ENCODE measurements around the gene CHCHD3.
"Not testable (repeated sequence)": the region's sequence is repeated elsewhere in the genome, so short reads cannot be mapped to it uniquely, and the experiment has no call there.

The CHCHD3 gene

GRCh38 chr7:132893560-132893959 is 188.3 kb downstream of the CHCHD3 start:
- no peaks in the 10 kb centered on the region for H3K9me3 ChIP-seq (ENCODE audit: low read depth, low read length)
- TF ChIP-seq EZH2 (IDR thresholded peaks at IDR 0.05) (no peak), POLR2AphosphoS5 (IDR thresholded peaks at IDR 0.05; ENCODE audit: borderline replicate concordance, low read depth, low read length) (no peak), FOXP2 (optimal IDR thresholded peaks at IDR 0.05; ENCODE audit: control extremely low read depth, extremely low read length, insufficient read depth) (no peak)
- peaks cover 3% of the 10 kb centered on the region; the same call in 1 of the 2 replicates for H3K36me3 ChIP-seq (ENCODE audit: insufficient read depth, low read length)

GRCh38 chr7:132892744-132893143 is 189.1 kb downstream of the CHCHD3 start:
- DNase-seq (ENCODE audit: low read depth, low spot score); H3K9ac ChIP-seq (ENCODE audit: insufficient read length); H3K27ac ChIP-seq; H3K36me3 ChIP-seq (ENCODE audit: insufficient read depth, low read length); H3K4me3 ChIP-seq; H3K9me3 ChIP-seq (ENCODE audit: low read depth, low read length): not testable (repeated sequence)

More at GRCh38 chr7:132893560-132893959, 188.3 kb downstream of the CHCHD3 start:
- Histone ChIP-seq H3K27ac (no peak overlapping the region), H3K9ac (ENCODE audit: insufficient read length) (no peak overlapping the region), H3K4me3 (no peak overlapping the region)
- no peak for DNase-seq (ENCODE audit: low read depth, low spot score)

- no peak for TF ChIP-seq POLR2AphosphoS5 (IDR thresholded peaks at IDR 0.05; ENCODE audit: borderline replicate concordance, low read depth, low read length)
- no peak for TF ChIP-seq EZH2 (IDR thresholded peaks at IDR 0.05)
- no peak for TF ChIP-seq FOXP2 (optimal IDR thresholded peaks at IDR 0.05; ENCODE audit: control extremely low read depth, extremely low read length, insufficient read depth)
- H3K27ac ChIP-seq, result no peak overlapping the region
- DNase-seq (ENCODE audit: low read depth, low spot score), result no peak
- no peak overlapping the region for H3K9ac ChIP-seq (ENCODE audit: insufficient read length)
- no peaks in the 10 kb centered on the region for H3K9me3 ChIP-seq (ENCODE audit: low read depth, low read length)
- H3K4me3 ChIP-seq, result no peak overlapping the region
- peaks cover 3% of the 10 kb centered on the region; the same call in 1 of the 2 replicates for H3K36me3 ChIP-seq (ENCODE audit: insufficient read depth, low read length)
These were observed 190.3 kb downstream of the CHCHD3 start for GRCh38 chr7:132891554-132891953.

- no peak for TF ChIP-seq EZH2 (IDR thresholded peaks at IDR 0.05)
- TF ChIP-seq POLR2AphosphoS5 (IDR thresholded peaks at IDR 0.05; ENCODE audit: borderline replicate concordance, low read depth, low read length), result no peak
- no peak for TF ChIP-seq FOXP2 (optimal IDR thresholded peaks at IDR 0.05; ENCODE audit: control extremely low read depth, extremely low read length, insufficient read depth)
- Histone ChIP-seq H3K27ac (no peak overlapping the region), H3K4me3 (no peak overlapping the region), H3K9me3 (ENCODE audit: low read depth, low read length) (no peaks in the 10 kb centered on the region), H3K36me3 (ENCODE audit: insufficient read depth, low read length) (peaks cover 3% of the 10 kb centered on the region; the same call in 1 of the 2 replicates), H3K9ac (ENCODE audit: insufficient read length) (no peak overlapping the region)
- DNase-seq (ENCODE audit: low read depth, low spot score), result no peak
These were observed 199.0 kb downstream of the CHCHD3 start for GRCh38 chr7:132882714-132883428.

- DNase-seq (ENCODE audit: low read depth, low spot score), result no peak
- no peak overlapping the region for H3K9ac ChIP-seq (ENCODE audit: insufficient read length)
- H3K27ac ChIP-seq, result no peak overlapping the region
- peaks cover 3% of the 10 kb centered on the region; the same call in 1 of the 2 replicates for H3K36me3 ChIP-seq (ENCODE audit: insufficient read depth, low read length)
- H3K9me3 ChIP-seq (ENCODE audit: low read depth, low read length), result no peaks in the 10 kb centered on the region
- TF ChIP-seq EZH2 (IDR thresholded peaks at IDR 0.05) (no peak), FOXP2 (optimal IDR thresholded peaks at IDR 0.05; ENCODE audit: control extremely low read depth, extremely low read length, insufficient read depth) (no peak), POLR2AphosphoS5 (IDR thresholded peaks at IDR 0.05; ENCODE audit: borderline replicate concordance, low read depth, low read length) (no peak)
- no peak overlapping the region for H3K4me3 ChIP-seq
These were observed 200.6 kb downstream of the CHCHD3 start for GRCh38 chr7:132881317-132881716.

GRCh38 chr7:132879579-132879978 is 202.3 kb downstream of the CHCHD3 start:
- H3K4me3 ChIP-seq, result no peak overlapping the region
- H3K36me3 ChIP-seq (ENCODE audit: insufficient read depth, low read length), result peaks cover 8% of the 10 kb centered on the region; the same call in 1 of the 2 replicates
- DNase-seq (ENCODE audit: low read depth, low spot score), result no peak
- no peaks in the 10 kb centered on the region for H3K9me3 ChIP-seq (ENCODE audit: low read depth, low read length)
- no peak overlapping the region for H3K9ac ChIP-seq (ENCODE audit: insufficient read length)
- no peak for TF ChIP-seq EZH2 (IDR thresholded peaks at IDR 0.05)
- no peak for TF ChIP-seq POLR2AphosphoS5 (IDR thresholded peaks at IDR 0.05; ENCODE audit: borderline replicate concordance, low read depth, low read length)
- TF ChIP-seq FOXP2 (optimal IDR thresholded peaks at IDR 0.05; ENCODE audit: control extremely low read depth, extremely low read length, insufficient read depth), result no peak
- no peak overlapping the region for H3K27ac ChIP-seq

- Histone ChIP-seq H3K36me3 (ENCODE audit: insufficient read depth, low read length) (peaks cover 5% of the 10 kb centered on the region; the same call in 1 of the 2 replicates), H3K27ac (no peak overlapping the region), H3K9ac (ENCODE audit: insufficient read length) (no peak overlapping the region), H3K4me3 (no peak overlapping the region), H3K9me3 (ENCODE audit: low read depth, low read length) (no peaks in the 10 kb centered on the region)
- TF ChIP-seq POLR2AphosphoS5 (IDR thresholded peaks at IDR 0.05; ENCODE audit: borderline replicate concordance, low read depth, low read length) (no peak), FOXP2 (optimal IDR thresholded peaks at IDR 0.05; ENCODE audit: control extremely low read depth, extremely low read length, insufficient read depth) (no peak), EZH2 (IDR thresholded peaks at IDR 0.05) (no peak)
- no peak for DNase-seq (ENCODE audit: low read depth, low spot score)
These were observed 203.5 kb downstream of the CHCHD3 start for GRCh38 chr7:132878204-132878919.

GRCh38 chr7:132877573-132877972 is 204.3 kb downstream of the CHCHD3 start:
- Histone ChIP-seq H3K27ac (no peak overlapping the region), H3K9ac (ENCODE audit: insufficient read length) (no peak overlapping the region), H3K36me3 (ENCODE audit: insufficient read depth, low read length) (peaks cover 5% of the 10 kb centered on the region; the same call in 1 of the 2 replicates), H3K9me3 (ENCODE audit: low read depth, low read length) (no peaks in the 10 kb centered on the region), H3K4me3 (no peak overlapping the region)
- TF ChIP-seq FOXP2 (optimal IDR thresholded peaks at IDR 0.05; ENCODE audit: control extremely low read depth, extremely low read length, insufficient read depth) (no peak), EZH2 (IDR thresholded peaks at IDR 0.05) (no peak), POLR2AphosphoS5 (IDR thresholded peaks at IDR 0.05; ENCODE audit: borderline replicate concordance, low read depth, low read length) (no peak)
- DNase-seq (ENCODE audit: low read depth, low spot score), result no peak
